DMS153 treated with DMSO at 0.1 percent for 48 hours (cell line): ENCODE measurements around the gene ERRFI1.

ENCODE experiments used
- DNase-seq: peaks from one replicate; lab custom pipeline; 2025; ENCODE audit not compliant: unreplicated experiment; lab: John Stamatoyannopoulos, UW

Gene ERRFI1

DNA sequence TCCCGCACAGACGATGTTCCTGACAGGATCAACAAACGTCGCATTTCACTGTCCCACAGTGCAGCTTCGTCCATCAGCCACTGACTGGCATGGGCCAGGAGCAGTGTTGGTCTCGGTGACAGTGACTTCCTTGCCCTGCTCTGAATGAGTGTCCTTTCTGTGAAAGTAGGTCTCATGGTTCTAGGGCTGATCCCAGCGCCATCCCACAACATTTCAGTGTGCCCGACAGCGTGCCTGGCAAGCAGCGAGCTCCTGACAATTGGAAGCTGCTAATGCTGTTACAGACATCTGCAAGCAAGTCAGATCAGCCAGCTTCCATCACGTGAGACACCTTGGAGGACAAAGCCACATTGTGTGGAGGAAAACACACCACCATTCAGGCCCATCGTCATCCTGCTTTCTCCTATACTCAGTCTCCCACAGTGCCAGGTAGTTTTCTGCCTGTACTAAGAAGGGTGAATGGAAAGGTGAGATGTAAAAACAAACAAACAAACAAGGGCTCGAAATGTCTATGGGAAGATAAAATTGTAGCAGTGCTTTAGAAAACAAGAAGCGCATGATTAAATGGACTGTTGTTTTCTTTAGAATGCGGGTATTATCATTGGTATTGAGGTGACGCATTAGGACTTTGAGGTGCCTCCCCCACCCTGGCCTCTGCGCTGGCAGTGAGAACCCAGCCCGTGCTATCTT lies 21.9 kb downstream of the ERRFI1 start:
- DNase-seq = peak; percentile 60

DNA sequence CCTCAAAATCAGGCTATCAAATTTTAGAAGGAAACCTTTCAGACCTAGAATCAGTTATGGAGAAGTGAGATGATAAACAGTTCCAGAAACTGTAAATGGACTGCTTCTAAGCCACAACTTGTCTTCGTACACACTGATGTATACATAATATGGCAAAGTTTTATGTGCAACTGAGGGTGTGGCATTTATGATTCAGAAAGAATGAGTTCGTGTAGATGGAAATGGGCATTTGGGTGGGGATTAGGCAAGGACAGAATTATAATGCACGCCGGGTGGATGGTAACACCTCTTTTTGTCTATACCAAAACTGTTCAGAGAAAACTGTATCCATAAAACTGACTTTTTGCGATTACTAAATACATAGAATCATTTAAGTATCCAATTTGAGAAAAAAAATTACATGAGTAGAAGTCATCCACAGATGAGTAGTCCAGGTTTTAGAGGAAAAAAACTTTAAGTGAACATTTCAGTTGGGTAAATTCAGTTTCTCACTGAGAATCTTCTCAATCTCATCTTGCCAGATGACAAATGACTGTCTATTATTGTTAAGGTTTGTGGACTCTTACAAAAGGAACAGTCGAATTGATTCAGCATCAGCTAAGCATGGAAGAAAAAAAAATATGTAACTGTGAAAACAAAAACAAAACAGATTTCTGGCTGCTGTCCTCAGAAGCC lies 22.5 kb downstream of the ERRFI1 start:
- DNase-seq = no peak

DNA sequence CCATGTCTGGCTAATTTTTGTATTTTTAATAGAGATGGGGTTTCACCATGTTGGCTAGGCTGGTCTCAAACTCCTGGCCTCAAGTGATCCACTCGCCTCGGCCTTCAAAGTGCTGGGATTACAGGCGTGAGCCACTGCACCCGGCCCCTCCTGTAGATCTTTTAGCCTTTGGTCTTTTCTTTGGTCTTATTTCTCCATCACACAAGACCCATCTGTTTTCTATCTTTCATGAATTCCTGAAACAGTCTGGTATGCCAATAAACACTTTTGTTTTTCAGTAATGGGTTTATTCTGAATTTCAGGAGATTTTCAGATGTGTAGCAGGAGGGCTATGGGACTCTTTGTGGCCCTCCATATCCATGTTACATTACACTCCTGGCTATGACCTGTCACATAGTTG lies 23.2 kb downstream of the ERRFI1 start:
- DNase-seq = no peak

DNA sequence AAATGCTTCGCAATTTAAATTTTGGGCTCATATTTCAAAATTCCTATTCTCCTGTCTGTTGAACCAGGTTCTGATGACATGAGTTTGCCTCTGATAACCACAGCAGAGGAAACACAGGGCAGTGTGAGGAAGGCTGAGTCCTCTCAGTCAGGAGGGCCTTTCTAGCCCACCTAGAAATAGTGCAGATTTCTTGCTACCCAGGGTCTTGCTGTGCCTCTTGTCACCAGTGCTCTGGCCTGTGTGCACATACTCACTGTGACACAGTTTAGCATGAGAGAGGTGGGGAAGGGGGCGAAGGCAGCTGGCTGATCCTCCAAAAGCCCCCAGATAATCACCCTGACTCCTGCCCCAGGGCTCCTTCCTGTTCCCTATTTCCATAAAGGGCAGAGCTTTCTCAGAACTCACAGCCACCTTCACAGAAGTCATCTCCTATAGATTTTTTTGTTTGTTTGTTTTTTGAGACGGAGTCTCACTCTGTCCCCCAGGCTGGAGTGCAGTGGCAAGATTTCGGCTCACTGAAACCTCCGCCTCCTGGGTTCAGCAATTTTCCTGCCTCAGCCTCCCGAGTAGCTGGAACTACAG lies 23.7 kb downstream of the ERRFI1 start:
- DNase-seq = no peak

DNA sequence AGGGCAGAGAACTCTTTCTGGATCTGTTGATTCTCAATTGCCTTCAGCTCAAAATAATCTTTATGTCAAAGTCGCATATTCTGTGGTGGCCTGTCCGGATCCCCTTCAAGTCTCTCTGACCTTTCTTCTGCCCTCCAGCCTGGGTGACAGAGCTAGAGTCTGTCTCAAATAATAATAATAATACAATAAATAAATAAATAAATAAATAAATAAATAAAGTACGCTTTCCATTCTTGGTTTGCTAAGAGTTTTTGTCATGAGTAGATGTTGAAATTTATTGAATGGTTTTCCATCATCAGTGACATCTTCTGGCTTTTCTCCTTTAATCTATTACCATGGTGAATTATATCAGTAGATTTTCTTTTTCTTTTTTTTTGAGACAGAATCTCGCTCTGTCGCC lies 30.7 kb downstream of the ERRFI1 start:
- DNase-seq = no peak

DNA sequence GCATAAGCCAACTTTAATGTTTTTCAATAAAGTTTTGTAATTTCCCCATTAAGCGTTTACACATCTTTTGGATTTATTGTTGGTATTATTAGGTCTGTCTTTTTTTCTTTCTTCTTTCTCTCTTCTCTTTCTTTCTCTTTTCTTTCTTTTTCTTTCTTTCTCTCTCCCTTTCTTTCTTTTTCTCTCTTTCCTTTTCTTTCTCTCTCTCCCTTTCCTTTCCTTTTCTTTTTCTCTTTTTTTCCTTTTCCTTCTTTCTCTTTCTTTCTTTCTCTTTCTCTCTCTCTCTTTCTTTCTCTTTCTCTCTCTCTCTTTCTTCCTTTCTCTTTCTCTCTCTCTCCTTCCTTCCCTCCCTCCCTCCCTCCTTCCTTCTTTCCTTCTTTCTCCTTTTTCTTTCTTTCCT lies 31.3 kb downstream of the ERRFI1 start:
- DNase-seq = no peak

DNA sequence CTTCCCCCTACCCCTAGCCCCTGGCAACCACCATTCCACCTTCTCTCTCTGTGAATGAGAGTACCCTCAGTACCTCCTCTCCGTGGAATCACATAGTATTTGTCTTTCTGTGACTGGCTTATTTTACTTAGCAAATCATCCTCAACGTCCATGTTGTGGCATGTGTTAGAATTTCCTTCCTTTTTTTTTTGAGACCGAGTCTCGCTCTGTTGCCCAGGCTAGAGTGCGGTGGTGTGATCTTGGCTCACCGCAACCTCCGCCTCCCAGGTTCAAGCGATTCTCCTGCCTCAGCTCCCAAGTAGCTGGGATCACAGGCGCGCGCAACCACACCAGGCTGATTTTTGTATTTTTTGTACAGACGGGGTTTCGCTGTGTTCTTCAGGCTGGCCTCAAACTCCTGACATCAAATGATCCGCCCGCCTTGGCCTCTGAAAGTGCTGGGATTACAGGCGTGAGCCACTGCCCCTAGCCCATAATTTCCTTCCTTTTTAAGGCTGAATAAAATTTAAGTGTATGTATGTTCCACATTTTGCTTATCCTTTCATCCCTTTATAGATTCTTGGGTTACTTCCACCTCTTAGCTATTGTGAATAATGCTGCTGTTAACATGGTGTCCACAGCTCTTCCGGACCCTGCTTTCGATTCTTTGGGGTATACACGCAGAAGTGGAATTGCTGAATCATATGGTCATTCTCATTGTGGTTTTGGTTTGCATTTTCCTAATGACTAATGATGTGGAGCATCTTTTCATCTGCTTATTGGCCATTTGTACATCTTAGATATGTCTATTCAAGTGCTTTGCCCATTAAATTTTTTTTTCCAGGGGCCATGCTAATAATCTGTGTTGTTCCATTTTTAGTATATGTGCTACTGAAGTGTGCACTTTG lies 32.3 kb downstream of the ERRFI1 start:
- DNase-seq = no peak

DNA sequence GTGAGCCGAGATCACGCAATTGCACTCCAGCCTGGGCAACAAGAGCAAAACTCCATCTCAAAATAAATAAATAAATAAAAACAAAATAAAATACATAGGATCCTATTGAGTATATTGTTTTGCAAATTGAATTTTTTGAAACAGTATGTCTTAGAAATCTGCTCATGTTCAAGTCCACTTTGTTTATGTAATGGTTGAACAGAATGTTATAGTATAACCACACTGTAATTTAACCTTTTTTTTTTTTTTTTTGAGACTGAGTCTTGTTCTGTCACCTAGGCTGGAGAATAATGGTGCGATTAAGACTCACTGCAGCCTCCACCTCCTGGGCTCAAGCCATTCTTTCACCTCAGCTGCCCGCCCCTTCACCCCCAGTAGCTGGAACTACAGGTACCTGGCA lies 33.2 kb downstream of the ERRFI1 start:
- no peak for DNase-seq

DNA sequence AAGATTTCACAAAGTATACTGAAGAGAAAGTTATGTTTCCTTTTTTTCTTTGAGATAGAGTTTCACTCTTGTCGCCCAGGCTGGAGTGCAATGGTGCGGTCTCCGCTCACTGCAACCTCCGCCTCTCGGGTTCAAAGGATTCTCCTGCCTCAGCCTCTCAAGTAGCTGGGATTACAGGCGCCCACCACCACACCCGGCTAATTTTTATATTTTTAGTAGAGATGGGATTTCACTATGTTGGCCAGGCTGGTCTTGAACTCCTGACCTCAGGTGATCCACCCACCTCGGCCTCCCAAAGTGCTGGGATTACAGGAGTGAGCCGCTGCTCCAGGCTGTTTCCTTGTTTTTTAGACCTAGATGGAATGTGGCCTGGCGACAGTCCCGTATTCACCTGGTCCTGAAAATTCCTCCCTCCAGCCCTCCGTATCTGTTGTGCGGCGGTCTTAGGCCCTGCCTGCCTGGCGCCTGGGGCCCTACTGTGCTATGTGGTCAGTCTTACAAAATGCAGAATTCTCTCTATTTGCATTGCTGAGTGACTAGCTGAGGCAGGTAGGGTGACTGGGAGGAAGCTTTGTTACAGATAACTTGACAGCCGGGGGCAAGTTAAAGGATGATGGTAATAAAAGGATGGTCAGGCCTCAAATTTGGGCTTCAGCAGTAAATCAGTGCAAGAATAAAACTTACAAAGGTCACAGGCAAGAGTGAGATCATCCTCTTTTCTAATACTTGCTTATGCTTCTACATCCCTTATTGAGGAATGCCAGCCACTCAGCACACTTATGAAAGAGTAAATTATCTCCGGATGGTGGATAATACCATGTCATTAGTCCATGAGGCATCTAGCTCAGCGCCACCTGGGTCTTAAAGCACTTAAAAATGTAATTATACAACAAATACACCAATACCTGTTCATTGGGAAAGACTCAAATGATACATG lies 34.3 kb downstream of the ERRFI1 start:
- no peak for DNase-seq

DNA sequence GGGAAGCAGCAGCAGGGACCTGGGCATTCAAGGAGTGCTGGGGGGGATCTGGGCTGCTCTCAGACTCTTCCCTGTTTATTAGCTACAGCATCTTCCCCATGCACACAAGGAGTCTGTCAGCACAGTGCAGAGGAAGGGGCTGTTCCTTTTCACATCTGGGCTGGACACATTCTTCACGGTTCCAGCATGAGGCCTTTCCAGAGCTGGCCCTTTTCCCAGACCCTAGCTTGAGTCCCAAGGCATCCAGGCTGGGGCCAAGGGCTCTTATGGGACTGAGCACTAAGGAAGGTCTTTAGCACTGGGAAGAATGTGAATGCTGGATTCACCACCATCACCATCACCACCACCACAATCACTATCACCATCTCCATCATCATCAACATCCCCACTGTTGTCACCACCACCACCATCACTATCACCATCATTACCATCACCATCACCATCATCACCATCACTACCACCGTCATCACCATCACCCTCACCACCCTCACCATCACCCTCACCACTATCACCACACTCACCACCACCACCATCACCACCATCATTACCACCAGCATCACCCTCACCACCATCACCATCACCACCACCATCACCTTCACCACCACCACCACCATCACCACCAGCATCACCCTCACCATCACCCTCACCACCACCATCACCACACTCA lies 36.2 kb downstream of the ERRFI1 start:
- no peak for DNase-seq

DNA sequence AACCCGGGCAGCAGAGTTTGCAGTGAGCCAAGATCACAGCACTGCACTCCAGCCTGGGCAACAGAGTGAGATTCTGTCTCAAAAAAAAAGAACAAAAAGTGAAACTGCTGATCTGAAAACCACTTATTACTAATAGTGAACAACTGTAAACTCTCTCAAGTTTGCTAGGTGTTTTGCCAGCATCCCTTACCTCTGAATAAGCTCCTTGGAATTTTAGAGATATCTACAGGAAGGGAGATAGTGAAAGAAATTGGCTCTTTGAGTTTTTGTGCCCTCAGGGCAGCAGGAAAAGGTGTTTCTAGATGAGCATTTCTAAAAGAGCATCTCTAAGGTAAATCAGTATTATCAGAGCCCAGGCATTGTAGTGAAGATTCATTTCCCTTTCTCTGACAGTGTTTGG lies 37.5 kb downstream of the ERRFI1 start:
- no peak for DNase-seq

DNA sequence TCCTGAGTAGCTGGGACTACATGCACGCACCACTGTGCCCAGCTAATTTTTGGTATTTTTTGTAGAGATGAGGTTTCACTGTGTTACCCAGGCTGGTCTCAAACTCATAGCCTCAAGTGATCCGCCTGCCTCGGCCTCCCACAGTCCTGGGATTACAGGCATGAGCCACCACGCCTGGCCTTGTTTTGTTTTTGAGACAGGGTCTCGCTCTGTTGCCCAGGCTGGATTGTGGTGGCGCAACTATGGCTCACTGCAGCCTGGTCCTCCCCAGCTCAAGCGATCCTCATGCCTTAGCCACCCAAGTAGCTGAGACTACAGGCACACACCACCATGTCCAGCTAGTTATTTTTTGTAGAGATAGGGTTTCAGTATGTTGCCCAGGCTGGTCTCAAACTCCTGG lies 38.6 kb downstream of the ERRFI1 start:
- DNase-seq = no peak

DNA sequence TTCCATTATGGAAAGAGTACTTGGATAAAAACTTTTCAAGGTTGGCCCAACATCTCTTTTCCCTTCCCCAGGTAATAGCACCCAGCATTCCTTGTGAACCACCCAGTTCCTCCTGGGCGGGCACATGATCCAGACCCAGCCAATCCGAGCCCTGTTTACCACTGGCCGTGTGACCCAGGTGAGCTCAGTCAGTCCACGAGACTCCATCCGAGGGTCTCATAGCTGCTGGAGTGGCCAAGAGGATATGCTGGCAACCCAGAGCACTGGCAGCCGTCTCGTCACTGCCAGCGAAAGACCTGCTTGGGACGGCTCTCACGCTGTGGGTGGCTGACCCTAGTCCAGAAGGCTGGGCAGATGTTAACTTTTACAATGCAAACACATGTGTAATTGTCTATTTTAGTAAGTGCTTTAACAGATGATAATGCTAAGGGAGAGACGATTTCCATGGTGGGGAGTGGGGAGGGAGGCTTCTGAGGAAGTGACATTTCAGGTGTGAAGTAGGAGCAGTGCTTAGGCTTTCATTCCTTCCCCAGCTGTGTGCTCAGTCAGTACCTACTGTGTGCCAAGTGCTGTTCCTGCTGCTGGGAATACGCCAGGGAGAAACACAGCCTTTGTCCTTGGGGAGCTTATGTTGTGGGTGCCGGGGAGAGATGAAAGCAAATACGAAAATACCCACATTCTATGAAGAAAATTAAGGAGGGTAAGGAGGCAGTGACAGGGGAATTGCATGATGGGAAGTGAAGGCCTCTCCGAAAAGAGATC lies 40.1 kb downstream of the ERRFI1 start:
- DNase-seq = no peak

DNA sequence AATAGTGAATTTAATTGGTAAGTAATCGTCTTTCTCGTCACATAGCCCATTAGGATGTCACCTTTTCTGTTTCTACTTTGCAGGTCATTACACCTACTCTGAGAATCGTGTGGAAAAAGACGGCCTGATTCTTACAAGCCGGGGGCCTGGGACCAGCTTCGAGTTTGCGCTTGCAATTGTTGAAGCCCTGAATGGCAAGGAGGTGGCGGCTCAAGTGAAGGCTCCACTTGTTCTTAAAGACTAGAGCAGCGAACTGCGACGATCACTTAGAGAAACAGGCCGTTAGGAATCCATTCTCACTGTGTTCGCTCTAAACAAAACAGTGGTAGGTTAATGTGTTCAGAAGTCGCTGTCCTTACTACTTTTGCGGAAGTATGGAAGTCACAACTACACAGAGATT lies 41.3 kb downstream of the ERRFI1 start:
- DNase-seq = no peak

DNA sequence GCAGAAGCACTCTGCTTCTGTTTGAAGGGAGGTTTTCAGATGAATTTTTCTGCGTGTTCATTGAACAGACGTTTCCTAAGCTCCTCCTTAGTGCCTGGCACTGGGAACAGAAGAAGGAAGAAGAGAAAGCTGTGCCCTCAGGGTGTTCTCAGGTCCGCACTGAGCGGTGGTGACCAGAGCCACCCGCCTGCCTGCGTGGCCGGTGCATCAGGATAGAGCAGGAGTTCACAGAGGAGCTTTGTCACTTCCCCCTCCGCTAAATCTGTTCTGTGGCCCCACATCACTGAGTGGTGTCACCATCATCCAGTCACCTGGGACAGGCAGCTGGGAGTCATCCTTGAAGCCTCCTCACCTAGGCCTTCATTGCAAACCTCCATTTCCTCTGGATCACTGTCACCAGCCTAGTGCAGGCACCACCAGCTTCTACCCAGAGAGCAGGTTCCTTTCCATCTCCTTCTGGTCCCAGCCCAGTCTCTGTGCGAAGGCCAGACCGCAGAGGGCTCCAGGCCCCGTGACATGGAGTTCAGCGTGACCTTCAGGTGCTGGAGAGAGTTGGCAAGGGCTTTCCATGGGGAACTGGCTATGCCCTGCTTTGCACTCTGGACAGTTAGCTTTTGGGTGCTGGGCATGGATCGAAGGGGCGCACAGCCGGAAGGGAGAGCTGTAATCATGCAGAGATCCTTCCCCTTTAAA lies 42.9 kb downstream of the ERRFI1 start:
- DNase-seq = no peak

DNA sequence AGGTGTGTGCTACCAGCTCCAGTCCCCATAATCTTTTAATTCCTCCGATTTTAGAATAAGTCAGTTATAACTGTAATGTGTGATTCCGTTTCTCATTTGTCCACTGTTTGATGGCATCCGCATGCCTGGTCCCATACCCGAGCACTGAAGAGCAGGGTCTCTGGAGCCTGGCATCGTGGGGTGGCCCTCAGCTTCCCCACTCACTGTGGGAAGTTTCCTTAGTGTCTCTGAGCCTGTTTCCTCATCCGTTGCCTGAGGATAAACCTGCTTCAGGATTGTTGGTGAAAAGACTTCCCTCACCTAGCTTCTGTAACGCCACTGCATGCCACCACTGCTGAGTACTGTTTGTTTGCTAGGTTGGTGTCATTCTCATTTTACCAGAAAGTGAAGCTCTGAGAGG lies 45.1 kb downstream of the ERRFI1 start:
- no peak for DNase-seq

DNA sequence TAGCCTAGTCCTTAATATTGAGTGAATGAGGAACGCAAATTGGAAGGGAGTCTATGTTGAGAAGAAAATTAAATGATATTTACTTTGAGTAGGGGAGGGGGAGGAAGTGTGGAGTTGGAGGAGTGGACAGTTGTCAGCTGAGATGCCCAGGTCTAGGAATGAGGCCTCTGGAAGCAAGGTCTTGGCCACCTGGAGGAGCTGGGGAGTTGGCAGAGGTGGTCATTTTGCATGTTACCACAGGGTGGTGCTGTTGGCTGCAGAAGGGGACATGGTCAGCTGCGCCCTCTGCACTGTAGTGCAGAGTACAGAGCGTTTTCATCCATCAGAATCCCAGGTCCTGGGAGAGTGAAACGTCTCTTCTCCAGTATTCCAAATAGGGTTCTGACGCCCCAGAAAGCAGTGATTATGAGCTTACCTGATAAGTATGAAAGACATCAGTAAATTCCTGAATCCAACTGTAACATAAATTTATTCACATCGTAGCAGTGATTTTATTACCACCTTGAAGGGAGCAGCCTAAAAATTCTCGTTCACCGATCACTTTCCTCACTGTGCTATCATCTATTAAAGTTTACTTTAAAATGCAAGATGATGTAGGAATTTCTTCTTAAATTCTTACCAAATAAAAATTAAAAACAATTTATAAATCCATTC lies 50.8 kb downstream of the ERRFI1 start:
- peak; percentile 94 for DNase-seq

DNA sequence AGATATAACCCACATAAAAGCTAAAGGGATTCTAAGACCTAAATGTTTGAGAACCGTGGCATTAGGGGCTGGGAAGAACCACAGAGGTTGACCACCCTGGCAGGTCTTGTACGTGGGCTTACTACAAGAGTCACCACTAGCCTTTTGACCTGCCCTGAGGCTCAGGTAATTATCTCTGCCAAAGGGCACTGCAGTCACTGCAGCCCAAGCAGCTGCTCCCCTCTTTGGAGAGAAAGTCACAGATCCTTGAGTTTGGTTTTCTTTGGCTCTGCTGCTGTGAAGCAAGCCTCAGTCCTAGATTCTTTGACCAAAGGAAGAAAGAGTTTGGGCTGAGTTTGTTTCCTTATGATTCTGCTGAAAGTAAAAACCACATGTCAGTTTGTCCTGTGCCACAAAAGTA lies 53.0 kb downstream of the ERRFI1 start:
- DNase-seq = no peak
